Panc1 (cell line): Measurements from ENCODE around the gene TRPM5. TPM values are rescaled to one million over a fixed set of nuclear protein-coding genes. Genes with fewer than 3 reads are reported as not detected.

Experiments used
- ATAC-seq: fragments of 200-7000 bp; cut with Tn5 transposase; 2 replicates; pipeline ENCODE4 v1.9.1; 2020; ENCODE audit warnings: mild to moderate bottlenecking, moderate library complexity
- BruUV-seq: library from RNA; stranded (reverse); fragments of 400-500 nt; replicated peaks from 2 replicates; lab custom pipeline; 2021; lab: Mats Ljungman, UMichigan
- CTCF ChIA-PET: fragments of 300-600 bp; sonication (Branson Sonifier 250); formaldehyde crosslinking; loops from one replicate; lab custom pipeline; 2022; ENCODE audit warnings: antibody characterized with exemption; lab: Charles Lee
- POLR2A ChIA-PET: fragments of 300-600 bp; sonication (Branson Sonifier 250); formaldehyde crosslinking; loops from one replicate; lab custom pipeline; 2022; ENCODE audit warnings: antibody characterized with exemption; lab: Charles Lee
- DNase-seq: peaks from one replicate; pipeline ENCODE4 v3.0.0-alpha.2; 2010; ENCODE audit warnings: low read depth, low spot score
- H3K27ac ChIP-seq: 2 replicates; pipeline ENCODE4 v1.5.1; 2011; ENCODE audit warnings: mild to moderate bottlenecking, low read length, inconsistent platforms
- H3K27me3 ChIP-seq: fragments of 200-500 bp; sonication (Bioruptor generic); 2 replicates; pipeline ENCODE4 v1.6.0; 2014; ENCODE audit warnings: low read length, inconsistent platforms; ENCODE audit not compliant: control insufficient read depth, insufficient read depth
- H3K36me3 ChIP-seq: fragments of 200-500 bp; sonication (Bioruptor generic); 2 replicates; pipeline ENCODE4 v1.5.1; 2014; ENCODE audit warnings: inconsistent platforms, mild to moderate bottlenecking, low read length, moderate library complexity; ENCODE audit not compliant: control insufficient read depth, insufficient read depth
- H3K4me1 ChIP-seq: 2 replicates; pipeline ENCODE4 v1.5.1; 2011; ENCODE audit warnings: inconsistent platforms, mild to moderate bottlenecking, low read length, moderate library complexity; ENCODE audit not compliant: control insufficient read depth, insufficient read depth
- H3K4me3 ChIP-seq, 2 experiments: 2 replicates each; pipeline ENCODE4 v1.5.1; 2011 to 2012; ENCODE audit warnings: low read depth in 2 of 2, low read length in 2 of 2, mild to moderate bottlenecking in 2 of 2, inconsistent platforms in 1 of 2, moderate library complexity in 1 of 2
- H3K9me3 ChIP-seq: fragments of 200-500 bp; sonication (Bioruptor generic); 2 replicates; pipeline ENCODE4 v1.5.1; 2014; ENCODE audit warnings: low read depth, mild to moderate bottlenecking, inconsistent platforms, low read length, moderate library complexity; ENCODE audit not compliant: control insufficient read depth, insufficient read depth
- CTCF ChIP-seq: fragments of 450-650 bp; IDR thresholded peaks from 2 replicates; pipeline ENCODE4 v1.5.1; 2017; ENCODE audit warnings: mild to moderate bottlenecking
- POLR2AphosphoS5 ChIP-seq: IDR thresholded peaks from 2 replicates; pipeline ENCODE4 v1.6.1; 2012; ENCODE audit warnings: mild to moderate bottlenecking, low read depth, low read length, moderate library complexity
- REST ChIP-seq, 2 experiments: IDR thresholded peaks; 2 replicates each; pipeline ENCODE4 v1.6.1; 2011 to 2012; ENCODE audit warnings: low read depth in 2 of 2, control low read depth in 1 of 2, low read length in 1 of 2, mild to moderate bottlenecking in 1 of 2, moderate library complexity in 1 of 2; ENCODE audit not compliant: insufficient read depth in 1 of 2
- SIN3A ChIP-seq: IDR thresholded peaks from 2 replicates; pipeline ENCODE4 v1.6.1; 2012; ENCODE audit warnings: low read depth, mild to moderate bottlenecking, low read length, moderate library complexity, borderline replicate concordance; ENCODE audit not compliant: insufficient read depth
- TCF7L2 ChIP-seq: IDR thresholded peaks from 2 replicates; pipeline ENCODE4 v1.6.1; 2011; ENCODE audit warnings: mild to moderate bottlenecking, low read depth, low read length, inconsistent platforms
- in situ Hi-C: cut with HindIII; loops from 2 replicates; pipeline ENCODE4 v1.10.0; 2016; ENCODE audit warnings: low sequenced_read_pairs, low pct_unique_long_range_greater_than_20kb
- intact Hi-C: fragments of 100-400 bp; cut with micrococcal nuclease; formaldehyde crosslinking; loops from one replicate; pipeline ENCODE4 v1.10.0; 2022; ENCODE audit not compliant: unreplicated experiment
- total RNA-seq: library from RNA; stranded (reverse); gene quantifications from one replicate; pipeline ENCODE4 v1.2.1, GENCODE V29; 2021; ENCODE audit not compliant: unreplicated experiment

The TRPM5 gene
- total RNA-seq, 1 experiment from 2014 or later = 0.08 TPM

GRCh38 chr11:2402106-2402505 lies 42.2 kb downstream of the TRPM5 start:
- Histone ChIP-seq H3K4me1 (peaks cover 20% of the 10 kb centered on the region), H3K27ac (0 out of 2 replicates have a peak overlapping the region, but pooled peaks have one; percentile 8), H3K36me3 (peaks cover 6% of the 10 kb centered on the region; the same call in 1 of the 2 replicates), H3K27me3 (no peaks in the 10 kb centered on the region), H3K4me3 (peak overlapping the region; percentile 93 to 100), H3K9me3 (no peaks in the 10 kb centered on the region)
- ChIA-PET POLR2A (interaction anchor here (0.6 kb wide), 1 partner anchor 215 kb away, joined by 3 read pairs; no protein-coding TSS in a partner anchor), CTCF (interaction anchor here (0.7 to 0.9 kb wide), 2 partner anchors 19 to 24 kb away, joined by 3 read pairs; no protein-coding TSS in a partner anchor)
- no peak for ATAC-seq
- intact Hi-C loops = no loop called here
- no TSS peak for BruUV-seq
- in situ Hi-C loops = no loop called here
- TF ChIP-seq REST (IDR thresholded peaks at IDR 0.05; ENCODE audit: insufficient read depth in 1 of 2, low read depth in 2 of 2, low read length in 1 of 2) (no peak), POLR2AphosphoS5 (no peak), SIN3A (no peak)
- DNase-seq = no peak

GRCh38 chr11:2401436-2401984 lies 42.8 kb downstream of the TRPM5 start:
- CTCF ChIA-PET = interaction anchor here (0.7 to 1.3 kb wide), 4 partner anchors 18 to 97 kb away, joined by 3 to 58 read pairs (median 4); no protein-coding TSS in a partner anchor
- Histone ChIP-seq H3K36me3 (peaks cover 6% of the 10 kb centered on the region; the same call in 1 of the 2 replicates), H3K27me3 (no peaks in the 10 kb centered on the region), H3K9me3 (no peaks in the 10 kb centered on the region), H3K4me3 (peak overlapping the region; percentile 93 to 100), H3K27ac (peak overlapping the region; percentile 94), H3K4me1 (peaks cover 20% of the 10 kb centered on the region)
- no TSS peak for BruUV-seq
- intact Hi-C loops = no loop called here
- POLR2A ChIA-PET = interaction anchor here (0.6 kb wide), 1 partner anchor 215 kb away, joined by 3 read pairs; no protein-coding TSS in a partner anchor
- ATAC-seq (no peak), DNase-seq (no peak)
- TF ChIP-seq POLR2AphosphoS5 (no peak), TCF7L2 (no peak), REST (IDR thresholded peaks at IDR 0.05; ENCODE audit: insufficient read depth in 1 of 2, low read depth in 2 of 2, low read length in 1 of 2) (no peak), CTCF (no peak; the same call in 1 of the 2 replicates)
- in situ Hi-C loops = no loop called here
